Activated CD4-positive, alpha-beta T cell treated with anti-CD3 and anti-CD28 coated beads, Interleukin-2, amount 50 U/mL, for 16 hours (primary cell): ENCODE measurements around the gene LMOD1.

Experiments used
- DNase-seq: peaks from one replicate; pipeline ENCODE4 v3.0.0-alpha.2; 2020

LMOD1 gene

GRCh38 chr1:201851949-201852348 is 94.4 kb downstream of the LMOD1 start:
- DNase-seq, result no peak

- no peak for DNase-seq
Observed at GRCh38 chr1:201850053-201850397, 96.3 kb downstream of the LMOD1 start.

- no peak for DNase-seq
Observed at GRCh38 chr1:201849372-201850052, 96.8 kb downstream of the LMOD1 start.

GRCh38 chr1:201848230-201848629 is 98.1 kb downstream of the LMOD1 start:
- no peak for DNase-seq

- no peak for DNase-seq
Observed at GRCh38 chr1:201847150-201847549, 99.2 kb downstream of the LMOD1 start.
